Right atrium auricular region (tissue), 2 donors: ENCODE data around the gene CENPO. TPM values are rescaled to one million over a fixed set of nuclear protein-coding genes. Genes with fewer than 3 reads are reported as not detected.

Experiments used
- DNase-seq: peaks from one replicate; pipeline ENCODE4 v3.0.0-alpha.2; 2019; ENCODE audit warnings: low spot score
- H3K27ac ChIP-seq, 2 donors: fragments of 200-600 bp; sonication (generic); 1 replicate in 1 of 2; 2 replicates in 1 of 2; pipeline ENCODE4 v1.5.1; 2016 to 2019
- H3K27me3 ChIP-seq, 2 donors: fragments of 200-600 bp; sonication (generic); one replicate each; pipeline versions ENCODE4 v1.5.1 to v1.6.0; 2017 to 2019
- H3K36me3 ChIP-seq: fragments of 200-600 bp; sonication (generic); one replicate; pipeline ENCODE4 v1.5.1; 2016
- H3K4me1 ChIP-seq, 2 donors: fragments of 200-600 bp; sonication (generic); one replicate each; pipeline versions ENCODE4 v1.5.1 to v1.6.0; 2017 to 2019
- H3K4me3 ChIP-seq, 2 donors: fragments of 200-600 bp; sonication (generic); 1 replicate in 1 of 2; 2 replicates in 1 of 2; pipeline ENCODE4 v1.5.1; 2017 to 2019; ENCODE audit warnings: mild to moderate bottlenecking in 1 of 2, moderate library complexity in 1 of 2
- H3K9me3 ChIP-seq, 2 donors: fragments of 200-600 bp; sonication (generic); one replicate each; pipeline ENCODE4 v1.5.1; 2019
- total RNA-seq, 2 donors: library from RNA; depleted of rRNA; stranded (reverse); fragments of >200 nt; gene quantifications; one replicate each; pipeline ENCODE4 v1.1.0, GENCODE V29; 2016
- TF ChIP-seq, protein P1 (sequence below), 2 donors: fragments of 200-600 bp; sonication (generic); IDR thresholded peaks; one replicate each; pipeline ENCODE4 v1.5.1; 2019; ENCODE audit warnings: antibody characterized with exemption in 2 of 2

The CENPO gene
- total RNA-seq, 2 donors from 2014 or later: 1.2 to 1.7 TPM

DNA sequence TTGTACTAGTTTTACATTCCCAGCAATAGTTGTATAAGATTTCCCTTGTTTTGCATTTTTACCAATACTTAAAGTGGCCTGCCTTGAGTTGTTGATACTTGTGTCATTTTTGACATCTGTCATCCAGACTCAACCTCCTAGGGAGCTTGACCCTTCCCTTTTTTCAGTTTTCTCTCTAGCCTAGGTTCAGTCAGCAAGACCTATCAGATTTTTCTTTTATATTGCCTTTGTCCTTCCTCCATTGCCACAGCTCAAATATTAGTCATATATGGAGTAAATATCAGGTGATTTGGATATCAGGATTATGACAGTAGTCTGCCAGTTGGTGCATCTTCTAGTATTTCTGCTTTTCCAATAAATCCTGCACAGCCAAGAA is 13.4 kb downstream of the CENPO start:
- Histone ChIP-seq H3K27me3 (no peaks in the 10 kb centered on the region), H3K9me3 (no peaks in the 10 kb centered on the region), H3K36me3 (no peaks in the 10 kb centered on the region), H3K4me3 (no peak overlapping the region), H3K4me1 (no peaks in the 10 kb centered on the region), H3K27ac (no peak overlapping the region)
- DNase-seq: no peak
- TF ChIP-seq, protein P1, sequence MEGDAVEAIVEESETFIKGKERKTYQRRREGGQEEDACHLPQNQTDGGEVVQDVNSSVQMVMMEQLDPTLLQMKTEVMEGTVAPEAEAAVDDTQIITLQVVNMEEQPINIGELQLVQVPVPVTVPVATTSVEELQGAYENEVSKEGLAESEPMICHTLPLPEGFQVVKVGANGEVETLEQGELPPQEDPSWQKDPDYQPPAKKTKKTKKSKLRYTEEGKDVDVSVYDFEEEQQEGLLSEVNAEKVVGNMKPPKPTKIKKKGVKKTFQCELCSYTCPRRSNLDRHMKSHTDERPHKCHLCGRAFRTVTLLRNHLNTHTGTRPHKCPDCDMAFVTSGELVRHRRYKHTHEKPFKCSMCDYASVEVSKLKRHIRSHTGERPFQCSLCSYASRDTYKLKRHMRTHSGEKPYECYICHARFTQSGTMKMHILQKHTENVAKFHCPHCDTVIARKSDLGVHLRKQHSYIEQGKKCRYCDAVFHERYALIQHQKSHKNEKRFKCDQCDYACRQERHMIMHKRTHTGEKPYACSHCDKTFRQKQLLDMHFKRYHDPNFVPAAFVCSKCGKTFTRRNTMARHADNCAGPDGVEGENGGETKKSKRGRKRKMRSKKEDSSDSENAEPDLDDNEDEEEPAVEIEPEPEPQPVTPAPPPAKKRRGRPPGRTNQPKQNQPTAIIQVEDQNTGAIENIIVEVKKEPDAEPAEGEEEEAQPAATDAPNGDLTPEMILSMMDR (IDR thresholded peaks at IDR 0.05): no peak

- Histone ChIP-seq H3K9me3 (no peaks in the 10 kb centered on the region), H3K27ac (no peak overlapping the region), H3K4me1 (no peaks in the 10 kb centered on the region), H3K4me3 (no peak overlapping the region), H3K36me3 (no peaks in the 10 kb centered on the region), H3K27me3 (no peaks in the 10 kb centered on the region)
- peak; percentile 7 for DNase-seq
- TF ChIP-seq, protein P1 (IDR thresholded peaks at IDR 0.05): no peak
Measured at GRCh38 chr2:24809316-24810007, 16.2 kb downstream of the CENPO start.

GRCh38 chr2:24813691-24814137 is 20.5 kb downstream of the CENPO start:
- Histone ChIP-seq H3K9me3 (no peaks in the 10 kb centered on the region), H3K27ac (no peak overlapping the region), H3K4me1 (no peaks in the 10 kb centered on the region), H3K36me3 (no peaks in the 10 kb centered on the region), H3K4me3 (no peak overlapping the region), H3K27me3 (no peaks in the 10 kb centered on the region)
- peak; percentile 38 for DNase-seq
- TF ChIP-seq, protein P1 (IDR thresholded peaks at IDR 0.05): no peak

DNA sequence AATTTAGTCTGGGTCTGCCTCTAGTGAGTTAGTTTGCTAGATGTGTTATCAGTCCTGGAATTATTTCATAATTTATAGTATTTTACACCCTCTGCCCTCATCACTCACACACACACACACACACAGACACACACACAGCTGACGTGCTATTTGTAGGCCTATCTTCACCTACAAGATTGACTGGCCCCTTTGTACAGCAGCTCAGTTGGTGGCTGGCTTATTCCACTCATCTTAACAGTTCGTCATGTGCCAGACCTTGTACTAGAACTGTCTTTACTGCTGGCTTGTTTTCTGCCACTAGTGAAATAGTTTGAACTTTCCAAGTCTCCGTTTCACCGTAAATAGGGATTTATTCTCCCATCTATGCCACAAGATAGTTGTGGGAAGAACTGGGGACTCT is 21.3 kb downstream of the CENPO start:
- TF ChIP-seq, protein P1 (IDR thresholded peaks at IDR 0.05): no peak
- Histone ChIP-seq H3K36me3 (no peaks in the 10 kb centered on the region), H3K27ac (no peak overlapping the region), H3K9me3 (no peaks in the 10 kb centered on the region), H3K4me3 (no peak overlapping the region), H3K4me1 (peaks cover 0 to 4% of the 10 kb centered on the region in 2 donors), H3K27me3 (no peaks in the 10 kb centered on the region)
- DNase-seq: no peak

GRCh38 chr2:24815171-24815570 is 21.9 kb downstream of the CENPO start:
- H3K4me3 ChIP-seq: no peak overlapping the region
- DNase-seq: peak; percentile 4
- peaks cover 0 to 4% of the 10 kb centered on the region in 2 donors for H3K4me1 ChIP-seq
- H3K9me3 ChIP-seq: no peaks in the 10 kb centered on the region
- no peak overlapping the region for H3K27ac ChIP-seq
- TF ChIP-seq, protein P1 (IDR thresholded peaks at IDR 0.05): no peak
- H3K27me3 ChIP-seq: no peaks in the 10 kb centered on the region
- H3K36me3 ChIP-seq: no peaks in the 10 kb centered on the region

DNA sequence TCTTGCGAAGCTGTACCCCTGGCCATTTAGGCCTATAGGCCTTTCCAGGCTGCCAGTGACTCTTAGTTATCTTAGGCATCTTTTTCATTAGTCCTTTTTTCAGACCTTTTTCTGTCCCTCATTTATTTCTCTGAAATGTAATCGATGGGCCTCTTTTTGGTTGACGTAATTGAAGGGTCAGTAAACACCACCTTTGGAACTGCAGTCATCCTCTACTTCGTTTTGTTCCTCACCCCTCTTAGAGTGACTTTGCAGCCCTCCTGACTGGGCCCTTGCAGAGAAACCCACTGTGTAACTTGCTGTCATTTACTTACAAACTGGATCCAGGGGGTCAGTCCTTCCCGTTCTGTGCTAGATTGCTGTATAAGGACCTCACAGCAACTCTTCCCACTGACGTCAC is 23.2 kb downstream of the CENPO start:
- peak; percentile 16 for DNase-seq
- H3K36me3 ChIP-seq: no peaks in the 10 kb centered on the region
- TF ChIP-seq, protein P1 (IDR thresholded peaks at IDR 0.05): no peak
- H3K9me3 ChIP-seq: no peaks in the 10 kb centered on the region
- peaks cover 0 to 4% of the 10 kb centered on the region in 2 donors for H3K4me1 ChIP-seq
- H3K27ac ChIP-seq: no peak overlapping the region
- no peak overlapping the region for H3K4me3 ChIP-seq
- H3K27me3 ChIP-seq: no peaks in the 10 kb centered on the region
